Putamen (tissue), 1 donor: Measurements from ENCODE around the gene OS9.
A peak's percentile ranks its signal among the peaks of the same experiment; 100 is the strongest.
"Not testable (repeated sequence)": the region's sequence is repeated elsewhere in the genome, so short reads cannot be mapped to it uniquely, and the experiment has no call there.

Experiments
- DNase-seq: peaks from one replicate; pipeline ENCODE4 v3.0.0-alpha.2; 2016; ENCODE audit warnings: low spot score

Gene OS9

DNA sequence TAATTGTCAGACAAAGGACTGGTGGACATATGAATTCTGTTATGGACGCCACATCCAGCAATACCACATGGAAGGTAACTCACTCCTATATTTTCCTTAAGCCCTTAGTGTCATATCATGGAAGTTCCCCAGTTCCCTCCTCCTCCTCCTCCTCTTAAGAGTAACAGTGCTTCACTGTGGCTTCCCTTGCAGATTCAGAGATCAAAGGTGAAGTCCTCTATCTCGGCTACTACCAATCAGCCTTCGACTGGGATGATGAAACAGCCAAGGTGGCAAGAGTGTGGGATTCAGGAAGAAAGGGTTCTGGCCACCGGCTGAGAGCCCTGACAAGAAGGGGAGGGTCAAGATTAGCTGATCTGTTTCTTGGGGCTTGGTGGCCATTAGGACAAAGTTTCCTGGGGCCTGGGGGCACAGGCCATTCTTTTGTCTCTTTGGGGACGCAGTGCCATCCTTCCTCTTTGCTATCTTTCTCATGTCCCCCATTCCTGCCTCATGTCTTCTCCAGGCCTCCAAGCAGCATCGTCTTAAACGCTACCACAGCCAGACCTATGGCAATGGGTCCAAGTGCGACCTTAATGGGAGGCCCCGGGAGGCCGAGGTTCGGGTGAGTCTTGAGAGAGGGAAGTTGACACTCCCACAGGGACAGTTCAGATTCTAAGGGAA, 2.0 kb downstream of the OS9 start:
- no peak for DNase-seq

DNA sequence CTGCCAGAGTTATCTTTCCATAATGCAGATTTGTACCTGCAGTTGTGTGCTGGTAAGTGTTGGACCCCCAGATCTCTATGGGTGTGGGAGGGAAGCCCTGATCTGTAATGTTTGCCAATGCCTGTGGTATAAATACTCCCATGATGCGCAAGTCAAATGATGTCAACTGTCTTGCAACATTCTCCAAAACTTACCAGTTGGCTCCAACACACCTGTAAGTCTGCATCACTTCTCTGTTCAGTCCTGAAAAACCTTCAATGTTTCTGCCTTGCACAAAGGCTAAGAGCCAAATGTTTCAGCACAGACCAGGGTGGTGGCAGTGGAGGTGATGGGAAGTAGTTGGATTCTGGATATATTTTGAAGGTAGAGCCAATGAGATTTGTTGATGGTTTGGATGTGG, 3.1 kb downstream of the OS9 start:
- DNase-seq, result no peak

DNA sequence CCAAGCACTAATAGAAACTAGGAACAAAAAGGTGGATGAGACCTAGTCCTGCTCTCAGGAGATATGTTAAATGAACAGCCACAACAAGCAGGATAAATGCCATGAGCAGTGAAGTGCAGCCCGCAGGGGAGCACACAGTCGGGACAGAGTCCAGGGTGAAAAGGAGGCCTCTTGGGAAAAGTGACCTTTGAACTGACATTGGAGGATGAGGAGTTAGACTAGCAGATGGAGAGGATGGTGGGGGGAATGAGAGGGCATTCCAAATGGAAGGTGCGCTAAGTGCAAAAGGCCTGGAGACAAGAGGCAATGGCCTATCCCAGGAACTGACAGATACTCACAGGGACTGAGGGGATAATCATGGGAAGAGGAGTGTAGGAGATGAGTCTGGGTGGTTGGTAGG, 4.5 kb downstream of the OS9 start:
- DNase-seq, result no peak

GRCh38 chr12:57700317-57700716, 6.4 kb downstream of the OS9 start:
- no peak for DNase-seq

DNA sequence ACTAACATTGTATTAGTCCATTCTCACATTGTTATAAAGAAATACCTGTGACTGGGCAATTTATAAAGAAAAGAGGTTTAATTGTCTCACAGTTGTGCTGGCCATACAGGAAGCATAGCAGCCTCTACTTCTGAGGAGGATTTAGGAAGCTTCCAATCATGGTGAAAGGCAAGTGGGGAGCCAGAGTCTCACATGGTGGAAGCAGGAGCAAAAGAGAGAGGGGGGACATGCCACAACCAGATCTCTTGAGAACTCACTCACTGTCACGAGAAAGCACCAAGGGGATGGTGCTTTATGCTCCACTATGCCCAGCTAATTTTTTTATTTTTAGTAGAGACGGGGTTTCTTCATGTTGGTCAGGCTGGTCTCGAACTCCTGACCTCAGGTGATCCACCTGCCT, 13.3 kb downstream of the OS9 start:
- DNase-seq, result no peak

GRCh38 chr12:57708296-57708695, 14.4 kb downstream of the OS9 start:
- no peak for DNase-seq

- DNase-seq, result peak; percentile 45
Measured at GRCh38 chr12:57712701-57713100, 18.8 kb downstream of the OS9 start.

GRCh38 chr12:57713209-57713608, 19.3 kb downstream of the OS9 start:
- DNase-seq, result no peak

DNA sequence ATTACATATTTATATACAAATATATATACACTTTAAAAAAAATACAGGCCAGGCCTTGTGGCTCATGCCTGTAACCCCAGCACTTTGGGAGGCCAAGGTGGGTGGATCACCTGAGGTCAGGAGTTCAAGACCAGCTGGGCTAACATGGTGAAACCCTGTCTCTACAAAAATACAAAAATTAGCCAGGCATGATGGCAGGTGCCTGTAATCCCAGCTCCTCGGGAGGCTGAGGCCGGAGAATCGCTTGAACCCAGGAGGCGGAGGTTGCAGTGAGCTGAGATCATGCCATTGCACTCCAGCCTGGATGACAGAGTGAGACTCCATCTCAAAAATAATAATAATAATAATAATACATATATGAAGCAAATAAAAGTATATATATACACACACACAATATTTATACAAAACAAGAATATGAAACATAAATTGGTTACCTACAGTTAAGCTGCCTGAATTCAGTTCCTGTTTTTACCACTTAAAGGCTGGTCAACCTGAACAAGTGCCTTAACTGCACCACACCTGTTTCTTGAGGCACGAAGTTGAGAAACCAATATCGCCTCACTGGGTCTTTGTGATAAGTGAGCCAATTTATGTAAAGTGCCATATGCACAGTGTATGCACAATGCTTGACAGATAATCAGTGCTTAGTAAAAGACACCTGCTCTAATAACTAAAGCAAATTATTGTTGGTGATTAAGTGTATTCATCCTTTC, 21.3 kb downstream of the OS9 start:
- DNase-seq, result not testable (repeated sequence)

DNA sequence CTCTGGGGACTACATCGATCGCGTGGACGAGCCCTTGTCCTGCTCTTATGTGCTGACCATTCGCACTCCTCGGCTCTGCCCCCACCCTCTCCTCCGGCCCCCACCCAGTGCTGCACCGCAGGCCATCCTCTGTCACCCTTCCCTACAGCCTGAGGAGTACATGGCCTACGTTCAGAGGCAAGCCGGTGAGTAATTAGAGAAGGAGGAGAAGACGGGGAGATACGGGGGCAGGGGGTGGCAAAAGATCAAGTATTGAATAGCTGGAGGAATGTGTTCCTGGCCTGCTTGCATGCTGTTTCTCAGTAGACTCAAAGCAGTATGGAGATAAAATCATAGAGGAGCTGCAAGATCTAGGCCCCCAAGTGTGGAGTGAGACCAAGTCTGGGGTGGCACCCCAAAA, 21.9 kb downstream of the OS9 start:
- DNase-seq, result no peak

DNA sequence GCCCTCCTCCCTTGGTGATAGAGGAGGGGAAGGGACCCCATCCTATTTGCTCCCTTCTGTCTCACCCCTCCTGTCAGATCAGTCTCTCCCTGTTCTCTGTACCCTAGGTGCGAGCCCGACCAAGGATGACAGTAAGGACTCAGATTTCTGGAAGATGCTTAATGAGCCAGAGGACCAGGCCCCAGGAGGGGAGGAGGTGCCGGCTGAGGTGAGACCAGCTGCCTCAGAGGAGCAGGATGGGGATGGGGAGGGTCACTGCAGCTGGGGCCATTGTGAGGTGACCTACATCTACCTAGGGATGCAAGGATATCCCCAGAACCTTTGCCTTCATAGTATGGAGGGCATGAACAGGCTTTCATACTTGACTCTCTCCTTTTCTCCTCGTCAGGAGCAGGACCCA, 22.4 kb downstream of the OS9 start:
- no peak for DNase-seq

- DNase-seq, result no peak
Measured at GRCh38 chr12:57717131-57717530, 23.2 kb downstream of the OS9 start.

DNA sequence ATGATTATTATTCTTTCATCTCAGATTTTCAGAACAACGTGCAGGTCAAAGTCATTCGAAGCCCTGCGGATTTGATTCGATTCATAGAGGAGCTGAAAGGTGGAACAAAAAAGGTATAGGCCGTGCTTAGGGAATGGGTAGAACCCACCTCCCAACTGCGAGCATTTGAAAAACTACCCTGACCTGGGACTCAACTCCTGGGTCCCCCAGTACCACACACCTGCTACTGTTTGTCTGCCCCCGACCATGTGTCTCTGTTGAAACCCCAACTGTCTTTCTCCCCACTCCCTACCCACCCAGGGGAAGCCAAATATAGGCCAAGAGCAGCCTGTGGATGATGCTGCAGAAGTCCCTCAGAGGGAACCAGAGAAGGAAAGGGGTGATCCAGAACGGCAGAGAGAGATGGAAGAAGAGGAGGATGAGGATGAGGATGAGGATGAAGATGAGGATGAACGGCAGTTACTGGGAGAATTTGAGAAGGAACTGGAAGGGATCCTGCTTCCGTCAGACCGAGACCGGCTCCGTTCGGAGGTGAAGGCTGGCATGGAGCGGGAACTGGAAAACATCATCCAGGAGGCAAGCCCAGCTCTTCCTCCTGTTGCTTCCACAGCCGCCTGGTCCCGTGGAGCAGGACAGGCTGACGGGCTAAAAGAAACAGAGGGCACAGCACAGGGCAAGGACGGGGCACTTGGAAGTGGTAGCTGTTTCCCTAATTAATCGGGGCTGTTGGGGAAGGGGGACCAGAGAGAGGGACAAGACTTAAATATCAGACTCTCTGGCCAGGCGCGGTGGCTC, 24.1 kb downstream of the OS9 start:
- no peak for DNase-seq

- no peak for DNase-seq
Measured at GRCh38 chr12:57718641-57719528, 25.0 kb downstream of the OS9 start.

DNA sequence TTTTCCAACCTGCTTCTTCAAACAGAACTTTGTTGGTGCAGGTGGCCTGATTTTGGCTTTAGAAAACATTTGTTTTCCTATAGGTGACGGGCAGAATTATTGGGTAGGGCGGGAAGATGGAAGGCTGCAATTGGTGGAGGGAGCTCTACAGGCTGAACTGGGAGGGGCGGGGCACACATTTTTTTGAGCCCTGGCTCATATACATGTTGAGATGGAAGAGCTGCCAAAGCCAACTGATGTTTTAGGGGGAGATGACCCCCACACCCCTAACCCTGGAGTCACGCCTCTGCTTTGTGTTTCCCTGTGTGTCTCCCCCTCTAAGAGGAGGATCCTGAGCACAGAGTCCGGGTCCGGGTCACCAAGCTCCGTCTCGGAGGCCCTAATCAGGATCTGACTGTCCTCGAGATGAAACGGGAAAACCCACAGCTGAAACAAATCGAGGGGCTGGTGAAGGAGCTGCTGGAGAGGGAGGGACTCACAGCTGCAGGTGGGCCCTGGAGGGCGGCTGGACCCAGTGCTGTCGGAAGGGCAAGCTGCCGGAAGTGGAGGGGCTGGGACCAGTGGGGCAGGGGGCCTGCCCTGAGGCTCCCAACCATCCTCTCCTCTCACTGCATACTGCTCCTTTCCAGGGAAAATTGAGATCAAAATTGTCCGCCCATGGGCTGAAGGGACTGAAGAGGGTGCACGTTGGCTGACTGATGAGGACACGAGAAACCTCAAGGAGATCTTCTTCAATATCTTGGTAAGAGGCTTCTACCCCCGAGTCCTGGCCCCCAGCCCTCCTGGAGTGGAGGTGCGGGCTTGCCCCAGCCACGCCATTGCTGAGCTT, 26.1 kb downstream of the OS9 start:
- no peak for DNase-seq

- DNase-seq, result no peak
Measured at GRCh38 chr12:57720606-57721595, 27.0 kb downstream of the OS9 start.

DNA sequence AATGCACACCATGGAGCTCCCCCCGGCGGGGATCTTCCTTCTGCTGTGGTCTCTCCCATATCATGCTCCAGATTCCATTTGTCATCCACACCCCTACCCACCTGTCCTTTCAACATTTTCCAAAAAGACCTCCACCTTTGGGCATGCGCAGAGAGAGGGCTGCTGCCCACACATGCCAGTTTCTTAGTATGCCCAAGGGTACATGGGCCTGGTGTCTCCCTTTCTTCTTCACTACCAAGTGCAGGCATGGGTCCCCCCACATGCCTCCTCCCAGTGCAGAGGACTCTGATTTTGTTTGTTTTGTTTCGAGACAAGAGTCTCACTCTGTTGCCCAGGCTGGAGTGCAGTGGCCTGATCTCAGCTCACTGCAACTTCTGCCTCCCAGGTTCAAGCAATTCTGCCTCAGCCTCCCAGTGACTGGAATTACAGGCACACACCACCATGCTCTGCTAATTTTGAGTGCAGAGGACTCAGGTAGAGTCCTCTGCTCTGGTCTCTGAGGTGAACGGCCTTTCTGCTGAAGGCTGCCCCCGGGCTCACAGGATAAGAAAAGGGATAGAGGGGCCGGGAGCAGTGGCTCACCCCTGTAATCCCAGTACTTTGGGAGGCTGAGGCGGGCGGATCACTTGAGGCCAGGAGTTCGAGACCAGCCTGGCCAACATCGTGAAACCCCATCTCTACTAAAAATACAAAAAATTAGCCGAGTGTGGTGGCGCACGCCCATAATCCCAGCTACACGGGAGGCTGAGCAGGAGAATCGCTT, 28.1 kb downstream of the OS9 start:
- DNase-seq, result not testable (repeated sequence)

DNA sequence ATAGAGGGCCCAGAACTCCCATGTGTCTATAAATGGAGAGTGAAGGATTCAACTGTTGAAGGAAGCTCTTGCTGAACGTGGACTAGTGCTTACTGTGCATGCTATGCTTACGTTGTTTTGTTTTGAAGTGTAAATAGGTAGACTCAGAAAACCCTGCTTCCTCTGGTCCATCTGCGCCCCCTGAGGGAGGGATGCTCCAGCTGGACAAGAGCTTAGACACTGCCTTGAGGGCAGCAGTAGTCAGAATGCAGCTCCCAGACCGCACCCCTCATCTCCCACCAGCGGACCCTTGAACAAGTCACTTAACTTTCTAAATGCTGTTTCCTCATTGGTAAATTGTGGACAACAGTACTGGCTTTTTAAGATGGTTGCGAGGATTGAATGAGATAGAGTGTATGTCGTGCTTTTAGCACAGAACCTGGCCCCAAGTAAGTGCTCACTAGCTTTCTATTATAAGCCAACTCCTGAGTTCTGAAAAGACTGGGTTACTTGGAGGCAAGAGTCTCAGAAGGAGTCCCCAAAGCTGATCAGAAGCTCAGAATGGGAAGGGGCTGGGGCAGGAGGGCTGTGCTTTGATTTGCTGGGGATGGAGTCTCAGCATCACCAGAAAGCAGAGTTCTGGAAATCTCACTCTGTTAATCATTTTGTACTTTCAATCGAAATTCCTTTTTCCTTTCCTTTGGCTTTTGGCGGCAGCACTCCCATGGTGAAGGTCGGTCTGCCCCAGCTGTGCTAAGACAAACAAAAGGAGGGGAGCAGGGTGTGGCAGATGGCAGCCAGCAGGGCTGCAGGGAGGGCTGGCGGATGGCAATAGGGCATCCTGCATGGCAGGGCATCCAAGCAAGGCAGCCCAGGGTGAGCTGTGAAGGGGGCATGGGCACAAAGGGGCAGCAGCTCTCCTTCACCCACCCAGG, 29.0 kb downstream of the OS9 start:
- no peak for DNase-seq
